Stimulated activated CD8-positive, alpha-beta memory T cell treated with anti-CD3 and anti-CD28 coated beads, Interleukin-7, amount 100 ng/mL, for 48 hours (primary cell): Measurements from ENCODE around the gene AFF3.

Experiments used
- DNase-seq, 2 donors: peaks; one replicate each; pipeline ENCODE4 v3.0.0-alpha.2; 2020; ENCODE audit warnings: low read depth in 1 of 2; ENCODE audit errors: extremely low read depth in 1 of 2

The AFF3 gene

DNA sequence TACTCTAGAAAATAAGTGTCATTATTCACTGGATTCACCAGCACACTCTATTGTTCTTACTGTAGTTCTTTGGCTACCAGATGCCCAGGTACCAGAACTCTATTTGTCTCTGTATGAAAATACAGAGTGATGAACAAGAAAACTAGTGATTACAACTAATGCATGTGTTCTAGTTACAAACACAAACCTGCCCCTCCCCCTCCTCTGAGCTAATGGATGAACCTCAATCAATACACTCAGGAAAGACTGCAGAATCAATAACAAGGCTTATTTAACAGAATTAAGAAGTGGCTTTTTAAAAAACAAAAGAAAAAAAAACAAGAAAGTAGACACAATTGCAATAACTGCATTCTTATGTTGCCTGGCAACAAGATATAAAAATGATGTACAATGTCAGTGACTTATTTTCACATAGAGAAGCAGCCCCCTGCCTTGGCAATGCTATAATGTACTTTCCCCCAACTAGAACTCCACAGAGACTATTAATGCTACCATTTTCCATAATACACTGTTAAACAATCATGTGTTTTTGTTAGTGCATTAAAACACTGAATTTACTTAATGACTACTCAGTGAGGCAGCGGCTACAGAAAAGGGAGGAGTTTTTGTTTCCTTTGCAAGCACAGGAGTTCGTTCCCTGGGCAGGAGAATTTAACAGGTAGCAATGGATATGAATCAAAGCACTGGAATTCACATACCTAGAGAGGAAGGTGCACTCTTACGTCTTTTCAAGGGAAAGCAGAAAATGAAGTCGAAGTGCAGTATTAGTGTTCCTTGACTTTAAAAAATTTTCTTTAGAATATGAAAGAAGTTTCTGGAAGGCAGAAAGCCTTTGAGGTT, 333.8 kb downstream of the AFF3 start:
- no peak for DNase-seq

GRCh38 chr2:99806758-99807157, 335.6 kb downstream of the AFF3 start:
- no peak for DNase-seq

- no peak for DNase-seq
Measured at GRCh38 chr2:99805930-99806476, 336.4 kb downstream of the AFF3 start.

DNA sequence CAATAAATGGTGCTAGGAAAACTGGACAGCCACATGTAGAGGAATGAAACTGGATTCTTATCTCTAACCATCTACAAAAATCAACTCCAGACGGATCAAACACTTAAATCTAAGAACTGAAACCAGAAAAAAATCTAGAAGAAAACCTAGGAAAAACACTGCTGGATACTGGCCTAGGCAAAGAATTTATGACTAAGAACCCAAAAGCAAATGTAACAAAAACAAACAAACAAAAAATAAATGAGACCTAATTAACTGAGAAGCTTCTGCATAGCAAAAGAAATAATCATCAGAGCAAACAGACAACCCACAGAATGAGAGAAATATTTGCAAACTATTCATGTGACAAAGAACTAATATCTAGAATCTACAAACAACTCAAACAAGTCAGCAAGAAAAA, 338.5 kb downstream of the AFF3 start:
- DNase-seq, result no peak

- DNase-seq, result no peak
Measured at GRCh38 chr2:99802734-99803133, 339.7 kb downstream of the AFF3 start.

- DNase-seq, result no peak
Measured at GRCh38 chr2:99801327-99801901, 341.0 kb downstream of the AFF3 start.

GRCh38 chr2:99797475-99797874, 344.9 kb downstream of the AFF3 start:
- no peak for DNase-seq

DNA sequence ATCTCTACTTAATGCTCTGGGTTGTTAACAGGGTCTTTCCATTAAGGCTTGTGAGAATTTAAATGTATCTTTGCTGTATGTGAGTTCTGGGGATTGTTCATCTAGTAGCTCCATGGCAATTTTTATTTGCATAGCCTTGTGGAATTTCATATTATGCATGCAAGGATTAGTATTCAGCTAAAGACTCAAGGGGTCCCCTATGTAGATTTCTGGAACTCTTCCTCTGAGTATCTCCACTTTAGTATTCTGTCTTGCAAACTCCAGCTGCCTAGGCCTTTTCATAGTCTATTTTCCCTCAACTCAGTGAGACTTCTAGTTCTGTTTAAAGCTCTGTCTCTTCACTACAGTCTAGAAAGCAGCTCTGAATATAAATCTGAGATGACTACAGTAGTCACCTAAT, 348.0 kb downstream of the AFF3 start:
- no peak for DNase-seq

DNA sequence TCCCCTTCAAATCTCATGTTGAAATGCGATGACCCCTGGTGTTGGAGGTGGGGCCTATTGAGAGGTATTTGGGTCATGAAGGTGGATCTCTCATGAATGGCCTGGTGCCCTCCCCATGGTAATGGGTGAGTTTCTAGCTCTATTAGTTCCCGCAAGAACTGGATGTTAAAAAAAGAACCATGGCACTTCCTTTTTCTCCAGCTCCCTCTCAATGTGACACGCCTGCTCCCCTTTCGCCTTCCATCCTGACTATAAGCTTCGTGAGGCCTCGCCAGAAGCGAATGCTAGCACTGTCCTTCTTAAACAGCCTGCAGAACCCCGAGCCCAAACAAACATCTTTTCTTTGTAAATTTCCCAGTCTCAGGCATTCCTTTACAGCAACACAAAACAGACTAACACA, 349.4 kb downstream of the AFF3 start:
- DNase-seq, result no peak

DNA sequence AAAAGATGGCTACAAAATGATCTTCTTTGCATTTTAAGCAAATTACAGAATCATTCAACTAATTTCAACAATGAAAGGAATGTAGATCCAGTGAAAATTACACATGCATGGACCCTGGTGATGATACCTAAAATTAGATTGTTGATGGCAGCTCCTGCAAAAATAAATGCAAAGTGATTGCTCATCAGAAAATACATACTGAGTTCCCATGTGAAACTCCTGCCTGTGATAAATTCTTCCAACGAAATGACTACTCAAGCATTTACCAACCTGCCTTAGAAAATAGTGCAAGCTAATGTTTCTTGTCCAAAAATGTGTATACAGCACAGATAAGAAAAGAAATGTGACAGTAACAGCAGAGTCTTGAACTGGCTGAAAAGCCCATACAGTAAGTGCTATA, 352.5 kb downstream of the AFF3 start:
- DNase-seq, result no peak

- no peak for DNase-seq
Measured at GRCh38 chr2:99787769-99788382, 354.5 kb downstream of the AFF3 start.

GRCh38 chr2:99786636-99787390, 355.6 kb downstream of the AFF3 start:
- no peak for DNase-seq

GRCh38 chr2:99784946-99785345, 357.4 kb downstream of the AFF3 start:
- no peak for DNase-seq

GRCh38 chr2:99784282-99784681, 358.1 kb downstream of the AFF3 start:
- no peak for DNase-seq

DNA sequence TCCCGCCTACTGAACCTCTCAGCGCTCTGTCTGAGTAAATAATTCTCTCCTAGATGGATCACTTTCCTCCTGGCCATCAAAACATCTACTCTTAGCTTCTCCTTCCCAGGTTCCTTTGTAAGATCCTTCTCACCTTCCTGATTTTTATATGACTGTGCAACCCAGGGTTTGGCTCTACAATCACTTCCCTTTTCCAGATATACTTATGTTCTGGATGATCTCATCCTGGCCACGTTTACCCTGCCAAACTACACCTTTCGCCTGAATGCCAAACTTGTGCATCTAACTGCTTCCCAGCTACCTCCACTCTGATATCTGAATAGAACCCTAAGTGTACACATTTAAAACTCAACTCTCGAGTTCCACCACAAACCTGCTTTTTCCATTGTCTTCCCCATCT, 362.1 kb downstream of the AFF3 start:
- no peak for DNase-seq

DNA sequence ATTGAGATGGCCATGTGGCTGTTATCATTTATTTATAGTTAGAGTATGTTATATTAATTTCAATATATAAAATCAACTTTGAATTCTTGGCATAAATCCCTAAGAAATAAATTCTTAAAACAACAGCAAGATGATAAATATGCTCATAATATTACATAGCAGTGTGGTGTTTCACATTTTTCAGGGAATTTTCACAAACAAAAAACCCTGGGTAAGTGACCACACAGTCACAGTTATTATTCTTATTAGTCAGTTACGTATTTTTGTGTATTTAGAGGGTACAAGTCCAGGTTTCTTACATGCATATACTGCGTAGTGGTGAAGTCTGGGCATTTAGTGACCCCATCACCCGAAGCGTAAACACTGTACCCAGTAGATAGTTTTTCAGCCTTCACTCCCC, 363.1 kb downstream of the AFF3 start:
- DNase-seq, result no peak

- DNase-seq, result no peak
Measured at GRCh38 chr2:99777656-99778290, 364.6 kb downstream of the AFF3 start.

DNA sequence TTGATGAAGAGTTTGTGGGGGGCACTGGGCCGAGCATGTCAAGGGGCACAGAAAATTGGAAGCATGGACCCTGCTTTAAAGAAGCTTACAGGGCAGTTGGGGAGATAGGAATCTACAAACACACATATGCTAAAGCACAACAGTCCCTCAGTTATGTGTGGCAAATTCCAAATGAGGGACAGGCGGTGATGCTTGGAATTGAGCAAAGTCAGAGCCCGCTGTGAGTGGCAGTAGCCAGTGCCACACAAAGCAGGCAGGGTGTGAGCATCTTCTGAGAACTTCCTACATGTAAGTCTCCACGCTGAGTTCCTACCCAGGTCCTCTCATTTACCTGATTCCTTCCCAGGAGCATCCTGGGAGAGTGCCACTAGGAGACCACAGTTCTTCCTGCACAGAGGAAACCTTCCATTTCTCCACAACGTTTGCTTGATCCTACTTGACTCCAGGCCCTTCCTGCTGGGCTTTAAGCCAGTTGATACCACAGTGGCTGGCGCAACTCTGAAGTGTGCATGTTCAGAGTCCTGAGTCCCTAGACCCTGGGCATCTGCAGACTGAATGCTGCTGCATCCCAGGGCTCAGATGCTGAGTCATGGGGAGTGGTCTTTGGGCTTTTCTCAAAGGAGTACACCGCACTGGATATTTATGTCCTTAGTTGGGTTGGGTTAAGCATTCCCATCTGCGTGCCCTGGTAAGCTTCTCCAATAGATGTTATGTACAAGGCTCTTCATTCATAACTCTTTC, 365.3 kb downstream of the AFF3 start:
- no peak for DNase-seq

DNA sequence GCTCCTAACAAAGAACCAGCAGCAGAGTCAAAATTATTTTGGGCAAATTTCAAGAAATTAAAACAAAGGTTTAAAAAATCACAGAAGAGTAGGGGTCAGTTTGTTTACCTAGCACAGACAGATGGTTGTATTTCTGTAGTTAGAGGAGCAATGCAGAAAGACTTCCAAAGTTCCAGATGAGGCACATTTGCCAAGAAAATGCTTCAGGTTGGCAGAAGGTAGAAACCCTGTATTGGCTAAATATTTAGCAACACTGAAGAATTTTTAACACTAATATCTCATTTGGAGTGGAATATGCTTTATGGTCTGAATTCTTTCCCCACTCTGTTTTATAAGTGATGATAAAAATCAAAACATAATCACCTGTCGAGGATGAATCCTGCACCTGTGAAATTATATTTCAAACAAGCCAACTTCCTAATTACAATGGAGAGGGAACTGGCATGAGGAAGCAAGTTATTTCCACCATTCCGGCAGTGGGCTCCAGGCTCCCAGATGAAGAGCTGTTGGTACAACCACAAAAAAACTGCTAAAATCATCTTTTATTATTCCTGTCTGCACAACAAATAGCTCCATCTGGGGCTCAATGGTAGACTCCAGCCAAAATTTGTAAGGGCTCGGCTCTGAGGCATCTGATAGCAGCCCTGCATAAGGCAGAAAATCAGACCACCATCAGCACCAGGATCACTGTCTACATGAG, 366.0 kb downstream of the AFF3 start:
- DNase-seq, result no peak
